HS-5 (cell line): ENCODE data around the gene GALNTL6.
A peak's percentile ranks its signal among the peaks of the same experiment; 100 is the strongest.
"Not testable (repeated sequence)": the region's sequence is repeated elsewhere in the genome, so short reads cannot be mapped to it uniquely, and the experiment has no call there.

ENCODE experiments used
- DNase-seq: peaks from one replicate; pipeline ENCODE4 v3.0.0-alpha.2; 2012; ENCODE audit warnings: low read depth

The GALNTL6 gene

DNA sequence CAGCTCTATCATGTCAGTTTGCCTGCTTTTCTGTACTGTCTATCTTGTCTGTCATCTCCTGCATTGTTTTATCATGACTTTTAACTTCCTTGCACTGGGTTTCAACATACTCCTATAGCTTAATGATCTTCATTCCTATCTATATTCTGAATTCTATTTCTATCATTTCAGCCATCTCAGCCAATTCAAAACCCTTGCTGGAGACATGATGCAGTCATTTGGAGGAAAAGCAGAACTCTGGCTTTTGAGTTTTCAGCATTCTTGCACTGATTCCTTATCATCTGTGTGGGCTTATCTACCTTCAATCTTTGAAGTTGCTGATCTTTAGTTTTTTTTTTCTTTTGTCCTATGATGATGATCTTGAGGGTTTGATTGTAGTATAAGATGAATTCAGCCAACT lies 861.6 kb downstream of the GALNTL6 start:
- DNase-seq = no peak

DNA sequence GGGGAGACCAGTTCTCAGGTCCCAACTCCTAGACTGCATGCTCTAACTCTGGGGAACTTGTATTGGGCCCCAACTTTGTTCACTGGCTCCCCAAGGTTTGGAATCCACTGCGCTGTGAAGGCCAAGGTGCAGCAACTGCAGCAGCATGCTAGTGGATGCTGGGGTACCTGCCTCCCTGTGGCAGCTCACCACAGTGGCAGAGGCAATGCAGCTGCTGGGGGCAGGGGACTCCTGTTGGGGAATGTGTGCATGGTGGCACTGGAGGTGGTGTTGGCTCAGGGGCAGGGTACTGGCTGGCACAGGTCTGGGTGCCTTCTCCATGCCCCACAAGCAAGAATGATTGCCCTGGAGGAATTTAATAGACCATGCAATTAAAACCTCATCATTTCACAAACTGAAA lies 862.0 kb downstream of the GALNTL6 start:
- no peak for DNase-seq

DNA sequence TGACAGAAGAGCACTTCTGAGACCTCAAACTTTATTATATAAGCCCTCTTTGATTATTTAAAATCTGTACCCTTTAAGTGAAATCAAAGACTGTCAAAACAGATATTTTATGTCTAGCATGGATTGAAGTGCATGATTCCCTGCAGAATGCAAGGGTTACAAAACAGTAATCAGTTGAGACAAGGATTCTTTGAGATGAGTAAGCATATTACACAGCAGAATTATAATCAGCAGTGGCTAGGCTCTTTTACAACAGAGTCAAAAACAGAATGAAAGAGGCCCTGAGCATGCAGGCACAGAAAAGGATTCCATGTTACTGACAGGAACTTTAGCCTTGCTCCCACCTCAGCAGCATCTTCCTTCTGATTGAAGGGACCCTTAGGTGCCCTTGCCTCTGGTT lies 867.5 kb downstream of the GALNTL6 start:
- no peak for DNase-seq

DNA sequence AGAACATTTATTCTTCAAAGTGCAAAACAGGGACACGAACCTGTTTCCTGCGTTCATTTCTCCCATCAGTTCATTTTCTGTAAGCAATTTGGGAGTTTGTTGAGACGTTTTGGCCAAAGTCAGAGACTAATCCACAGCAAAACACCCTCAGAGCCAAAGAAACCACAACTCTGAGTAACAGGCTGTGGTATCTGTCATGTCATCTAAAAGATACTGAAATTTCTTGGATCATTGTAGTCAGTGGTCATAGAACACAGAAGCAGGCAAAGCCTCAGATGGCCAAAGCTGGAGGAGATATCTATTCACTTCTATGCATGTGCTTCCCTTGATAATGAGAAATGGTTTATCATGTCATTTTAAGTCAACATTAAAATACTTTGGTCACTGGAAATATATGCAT lies 869.8 kb downstream of the GALNTL6 start:
- peak; percentile 19 for DNase-seq

DNA sequence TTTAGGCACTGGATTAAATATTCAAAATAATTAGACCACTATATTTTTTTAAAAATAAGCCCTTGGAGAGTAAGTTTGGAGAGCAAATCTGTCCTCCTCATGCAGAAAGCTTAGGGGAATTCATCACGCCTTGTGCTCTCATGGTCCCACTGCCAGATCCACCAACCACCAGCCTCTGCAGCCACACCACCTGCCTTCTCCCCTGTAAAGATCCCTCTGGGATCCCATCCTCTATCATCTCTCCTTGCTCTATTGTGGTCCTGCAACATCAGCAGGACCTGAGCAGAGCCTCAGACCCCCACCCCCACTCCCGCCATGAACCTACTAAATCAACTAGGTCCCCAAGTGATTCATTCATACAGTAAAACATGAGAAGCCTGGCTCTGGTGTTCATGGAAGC lies 872.8 kb downstream of the GALNTL6 start:
- DNase-seq = no peak

DNA sequence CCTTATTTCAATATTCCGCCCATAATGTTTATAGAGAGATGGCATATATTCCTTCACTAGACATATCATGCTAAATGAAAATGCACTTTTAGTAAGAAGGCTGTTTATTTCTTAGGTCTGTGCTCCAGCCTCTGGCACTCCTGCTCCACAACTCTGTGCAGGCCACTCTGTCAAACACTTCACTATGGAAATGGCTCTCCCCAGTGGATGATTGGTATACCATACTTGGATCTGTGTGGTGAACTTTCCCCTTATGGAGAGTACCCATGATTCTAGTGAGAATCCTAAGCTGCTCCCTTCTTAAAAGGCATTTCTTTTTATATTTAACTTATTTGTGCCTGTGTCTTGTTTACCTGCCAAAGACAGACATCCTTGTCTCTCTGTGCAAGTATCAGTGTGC lies 875.3 kb downstream of the GALNTL6 start:
- no peak for DNase-seq

DNA sequence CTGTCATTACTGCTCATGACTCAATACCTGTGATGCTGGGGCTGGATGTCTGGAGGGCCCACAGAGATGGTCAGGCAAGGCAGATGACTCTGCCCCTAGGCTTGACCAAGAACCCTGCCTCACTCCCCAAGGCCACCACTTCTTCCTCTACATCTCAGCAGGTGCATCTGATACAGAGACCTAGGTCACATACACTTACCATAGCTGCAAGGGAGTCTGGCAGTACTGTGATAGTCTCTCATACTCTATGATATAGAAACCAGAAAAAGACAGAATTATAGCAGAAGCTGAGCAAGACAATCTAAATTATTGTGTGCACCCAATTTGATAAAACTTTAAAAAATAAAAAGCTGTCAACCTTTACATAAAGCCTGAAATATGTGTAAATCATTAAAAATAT lies 878.3 kb downstream of the GALNTL6 start:
- DNase-seq = no peak

DNA sequence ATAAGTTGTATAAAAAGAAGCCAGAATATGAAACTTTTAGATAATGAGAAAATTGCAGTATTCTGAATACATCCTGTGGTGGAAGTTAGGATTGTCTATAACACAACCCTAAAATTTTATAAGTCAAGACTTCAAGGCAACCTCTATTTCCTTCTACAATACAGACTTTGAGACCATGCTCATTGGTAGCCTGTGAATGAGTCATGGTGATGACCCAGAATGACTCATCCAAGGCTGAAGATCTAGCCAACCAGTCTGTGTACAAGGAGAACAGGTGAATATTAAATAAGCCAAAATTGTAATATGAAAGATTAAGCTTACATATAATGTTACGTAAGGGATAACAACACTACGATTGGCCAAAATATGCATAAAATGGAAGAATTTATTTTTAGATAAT lies 879.5 kb downstream of the GALNTL6 start:
- no peak for DNase-seq

DNA sequence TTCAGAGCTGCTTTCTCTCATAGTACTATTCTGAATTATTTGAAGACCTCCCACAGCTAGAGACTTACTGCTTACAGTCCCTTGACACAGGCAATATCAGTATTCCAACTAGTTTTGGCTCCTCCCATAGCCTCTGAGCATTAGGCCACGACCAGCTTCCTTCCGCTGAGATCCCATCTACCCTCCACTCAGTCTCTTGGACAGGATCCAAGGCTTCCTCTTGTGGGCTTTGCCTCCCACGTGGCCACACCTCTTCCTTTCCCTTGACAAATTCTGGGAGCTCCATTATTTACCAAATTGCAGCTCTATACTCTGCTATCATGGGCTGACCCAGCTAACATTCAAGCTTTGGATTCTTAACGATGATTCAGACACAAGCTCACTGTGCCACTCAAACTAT lies 885.1 kb downstream of the GALNTL6 start:
- DNase-seq = no peak

DNA sequence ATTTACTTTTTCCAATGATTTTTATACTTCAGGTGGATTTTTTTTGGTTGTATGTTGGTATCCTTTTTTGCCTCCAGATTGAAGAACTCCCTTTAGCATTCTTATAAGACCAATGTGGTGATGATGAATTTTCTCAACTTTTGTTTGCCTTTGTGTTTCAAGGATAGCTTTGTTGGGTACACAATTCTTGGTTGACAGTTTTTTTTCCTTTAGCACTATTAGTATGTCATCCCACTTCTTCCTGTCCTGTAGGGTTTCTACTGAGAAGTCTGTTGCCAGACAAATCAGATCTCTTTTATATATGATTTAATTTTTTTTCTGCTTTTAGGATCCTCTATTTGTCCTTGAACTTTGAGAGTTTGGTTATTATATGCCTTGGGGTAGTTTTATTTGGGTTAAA lies 892.4 kb downstream of the GALNTL6 start:
- DNase-seq = no peak

DNA sequence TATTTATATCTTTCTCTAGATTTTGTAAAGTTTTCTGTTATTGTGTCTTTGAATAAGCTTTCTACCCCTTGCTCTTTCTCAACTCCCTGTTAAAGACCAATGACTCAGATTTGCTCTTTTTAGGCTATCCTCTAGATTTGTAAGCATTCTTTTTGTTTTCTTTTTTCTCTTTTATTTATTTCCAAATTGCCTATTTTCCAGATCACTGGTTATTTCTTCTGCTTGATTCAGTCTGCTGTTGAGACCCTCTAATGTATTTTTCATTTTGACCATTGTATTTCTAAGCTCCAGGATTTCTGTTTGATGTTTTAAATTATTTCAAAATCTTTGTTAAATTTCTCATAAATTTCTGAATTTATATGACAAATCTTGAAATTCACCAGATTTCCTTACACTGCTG lies 892.8 kb downstream of the GALNTL6 start:
- no peak for DNase-seq

DNA sequence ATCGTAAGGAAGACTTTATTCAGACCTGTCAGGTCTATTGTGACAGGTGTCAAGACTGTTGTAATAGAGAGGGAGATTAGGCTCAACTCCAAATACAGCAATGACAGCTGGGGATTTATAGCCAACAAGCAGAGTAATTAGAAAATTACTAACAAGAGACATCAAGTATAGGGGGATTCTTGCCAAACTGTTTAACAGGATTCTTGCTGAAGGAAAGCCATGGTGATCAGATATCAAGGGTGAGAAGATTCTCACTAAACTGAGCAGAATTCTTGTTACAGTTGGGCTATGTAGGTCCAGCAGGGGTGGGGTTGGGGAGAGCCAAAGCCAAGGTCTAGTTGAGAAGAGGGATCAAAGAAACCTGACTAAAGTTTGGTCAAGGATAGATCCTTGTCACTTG lies 894.4 kb downstream of the GALNTL6 start:
- no peak for DNase-seq

DNA sequence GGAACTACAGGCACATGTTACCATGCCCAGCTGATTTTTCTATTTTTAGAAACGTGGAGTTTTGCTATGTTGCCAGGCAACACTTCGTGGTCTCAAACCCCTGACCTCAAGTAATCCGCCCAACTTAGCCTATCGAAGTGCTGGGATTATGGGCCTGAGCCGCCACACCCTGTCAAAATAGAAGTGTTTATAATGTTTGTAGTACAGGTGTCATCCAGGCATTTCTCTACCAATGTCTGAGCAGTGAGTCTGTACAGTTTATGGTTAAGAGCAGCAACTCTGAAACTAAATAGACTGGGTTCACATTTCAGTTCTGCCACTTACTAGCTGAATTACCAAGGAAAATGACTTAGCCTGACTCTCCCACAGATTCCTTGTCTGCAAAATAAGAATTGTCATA lies 895.0 kb downstream of the GALNTL6 start:
- no peak for DNase-seq

DNA sequence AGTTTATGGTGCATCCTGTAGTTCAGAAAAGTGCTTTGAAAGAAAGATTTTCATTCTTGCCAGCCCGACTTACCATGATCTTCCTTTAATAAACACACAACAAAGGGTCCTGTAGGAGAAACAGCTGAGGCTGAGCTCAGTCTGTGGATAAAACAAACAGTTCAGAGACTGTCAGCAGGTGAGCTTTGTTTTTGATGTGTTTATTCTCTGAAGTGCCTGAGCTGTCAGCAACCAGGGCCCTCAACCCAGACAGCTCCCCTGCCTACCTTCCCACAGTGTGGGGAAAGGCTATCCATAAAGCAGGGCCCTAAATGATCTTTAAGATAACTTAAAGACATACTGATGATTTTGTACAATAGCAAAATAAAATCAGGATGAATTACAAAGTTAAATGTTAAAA lies 896.2 kb downstream of the GALNTL6 start:
- DNase-seq = no peak

DNA sequence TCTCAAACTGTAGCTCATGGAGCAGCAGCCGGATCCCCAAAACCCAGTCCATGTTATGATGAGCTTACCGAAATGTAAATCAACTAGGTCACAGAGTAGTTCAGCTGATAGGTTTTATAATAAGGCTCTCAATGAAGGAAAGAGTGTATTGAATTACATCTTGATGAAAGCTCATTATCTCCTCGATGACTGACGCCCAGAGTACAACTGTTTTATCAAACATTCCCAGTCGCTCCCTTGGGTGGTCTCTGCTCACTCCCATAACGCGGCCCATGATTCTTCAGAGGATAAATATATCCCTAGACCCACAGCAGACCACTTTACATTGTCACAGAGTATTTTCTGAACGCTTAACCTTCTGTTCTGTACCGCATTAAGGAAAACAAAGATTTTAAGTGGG lies 903.1 kb downstream of the GALNTL6 start:
- DNase-seq = no peak

DNA sequence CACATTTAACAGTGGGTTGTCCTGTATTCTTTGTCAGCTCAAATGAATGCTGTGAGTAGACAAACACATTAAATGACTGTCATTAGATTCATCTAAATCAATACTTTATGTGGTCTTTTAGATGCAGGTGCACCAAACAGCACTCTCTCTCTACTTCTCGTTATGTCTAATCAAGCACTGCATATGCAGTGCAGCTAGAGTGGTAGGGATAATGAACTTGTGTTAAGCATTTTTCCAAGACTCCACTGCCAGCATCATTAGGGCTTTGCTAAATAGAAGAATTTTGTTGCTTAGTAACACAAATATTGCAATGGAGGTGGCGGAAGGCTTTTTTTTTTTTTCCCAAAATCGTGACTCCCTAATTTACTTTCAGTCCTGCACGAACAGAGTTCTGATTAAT lies 908.5 kb downstream of the GALNTL6 start:
- no peak for DNase-seq

DNA sequence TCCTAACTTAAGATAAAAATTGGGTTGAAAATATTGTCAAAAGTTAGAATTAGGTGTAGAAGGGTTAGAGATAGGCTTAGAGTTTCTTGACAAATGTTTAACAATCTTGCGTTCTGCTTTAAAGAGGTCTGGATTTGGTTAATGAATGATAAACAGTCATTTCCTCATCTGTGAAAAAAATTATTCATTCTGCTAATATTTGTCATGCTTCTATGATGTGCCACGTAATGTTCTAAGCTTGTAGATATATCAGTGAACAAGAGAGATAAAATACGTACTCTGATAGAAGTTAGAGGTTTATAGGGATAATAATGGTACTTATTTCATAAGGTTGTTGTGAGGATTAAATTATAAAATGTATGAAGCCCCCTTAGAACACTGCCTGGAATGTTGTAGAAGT lies 912.4 kb downstream of the GALNTL6 start:
- DNase-seq = peak; percentile 11

DNA sequence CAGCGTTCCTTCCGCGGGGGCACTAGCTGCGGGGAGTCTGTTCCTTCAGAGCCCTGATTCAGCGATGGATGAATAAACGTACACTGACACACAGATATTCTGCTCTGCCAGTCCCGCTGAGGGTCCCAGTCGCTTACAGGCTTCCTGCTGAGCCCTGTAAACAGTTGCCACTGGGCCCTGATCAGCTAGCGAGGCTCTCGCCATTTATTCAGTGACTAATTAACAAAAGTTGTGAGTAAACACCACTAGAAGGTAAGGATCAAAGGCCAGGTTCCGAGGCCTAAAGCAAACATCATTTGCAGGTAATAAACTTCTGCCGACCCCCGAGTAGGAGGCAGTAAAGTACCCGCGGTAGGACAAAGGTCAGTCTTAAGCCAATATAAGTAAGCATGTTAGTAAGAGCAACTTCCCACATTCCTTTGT lies 912.8 kb downstream of the GALNTL6 start:
- no peak for DNase-seq

DNA sequence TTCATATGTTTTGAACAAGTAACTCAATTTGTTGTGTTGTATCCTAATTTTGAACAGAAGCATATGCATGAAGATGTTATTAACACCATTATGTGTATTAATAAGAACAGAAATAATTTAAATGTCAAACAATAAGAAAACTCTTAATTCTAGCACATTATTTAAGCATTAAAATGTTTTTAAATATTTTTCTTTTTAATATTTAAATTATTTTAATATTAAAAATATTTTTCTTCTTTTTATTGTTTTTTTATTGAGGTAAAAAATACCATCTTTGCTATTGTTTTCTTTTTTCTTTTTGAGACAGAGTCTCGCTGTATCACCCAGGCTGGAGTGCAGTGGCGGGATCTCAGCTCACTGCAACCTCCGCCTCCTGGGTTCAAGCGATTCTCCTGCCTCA lies 914.4 kb downstream of the GALNTL6 start:
- no peak for DNase-seq

DNA sequence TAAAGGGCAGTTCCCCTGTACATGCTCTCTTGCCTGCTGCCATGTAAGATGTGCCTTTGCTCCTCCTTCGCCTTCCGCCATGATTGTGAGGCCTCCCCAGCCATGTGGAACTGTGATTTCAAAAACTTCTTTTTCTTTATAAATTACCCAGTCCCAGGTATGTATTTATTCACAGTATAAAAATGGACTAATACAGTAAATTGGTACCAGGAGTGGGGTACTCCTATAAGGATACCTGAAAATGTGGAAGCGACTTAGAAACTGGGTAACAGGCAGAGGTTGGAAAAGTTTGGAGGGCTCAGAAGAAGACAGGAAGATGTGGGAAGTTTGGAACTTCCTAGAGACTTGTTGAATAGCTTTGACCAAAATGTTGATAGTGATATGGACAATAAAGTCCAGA lies 920.4 kb downstream of the GALNTL6 start:
- not testable (repeated sequence) for DNase-seq

DNA sequence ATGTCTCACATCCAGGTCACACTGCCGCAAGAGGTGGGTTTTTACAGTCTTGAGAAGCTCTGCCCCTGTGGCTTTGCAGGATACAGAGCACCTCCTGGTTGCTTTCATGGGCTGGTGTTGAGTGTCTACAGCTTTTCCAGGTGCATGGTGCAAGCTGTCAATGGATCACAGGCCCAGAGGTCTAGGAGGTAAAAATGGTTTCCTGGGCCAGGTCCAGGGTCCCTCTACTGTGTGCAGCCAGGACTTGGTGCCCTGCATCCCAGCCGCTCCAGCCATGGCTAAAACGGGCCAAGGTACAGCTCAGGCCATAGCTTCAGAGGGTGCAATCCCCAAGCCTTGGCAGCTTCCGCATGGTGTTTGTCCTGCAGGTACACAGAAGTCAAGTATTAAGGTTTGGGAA lies 921.4 kb downstream of the GALNTL6 start:
- no peak for DNase-seq

DNA sequence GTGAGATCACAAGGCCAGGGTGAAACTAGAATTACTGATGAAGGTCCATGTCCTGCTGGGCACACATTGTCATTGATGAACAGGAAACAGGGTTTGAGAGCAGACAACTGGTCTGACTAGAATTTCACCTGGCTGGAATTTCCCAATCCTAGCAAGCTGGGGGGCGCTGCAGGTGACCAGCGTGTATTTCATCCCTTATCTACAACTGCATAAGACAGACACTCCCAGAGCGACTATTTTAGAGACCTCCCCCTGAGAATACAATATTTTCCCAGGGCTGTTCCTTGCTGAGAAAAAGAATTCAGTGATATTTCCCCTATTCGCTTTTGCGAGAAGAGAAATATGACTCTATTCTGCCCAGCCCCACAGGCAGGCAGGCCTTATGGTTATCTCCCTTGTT lies 922.8 kb downstream of the GALNTL6 start:
- no peak for DNase-seq

DNA sequence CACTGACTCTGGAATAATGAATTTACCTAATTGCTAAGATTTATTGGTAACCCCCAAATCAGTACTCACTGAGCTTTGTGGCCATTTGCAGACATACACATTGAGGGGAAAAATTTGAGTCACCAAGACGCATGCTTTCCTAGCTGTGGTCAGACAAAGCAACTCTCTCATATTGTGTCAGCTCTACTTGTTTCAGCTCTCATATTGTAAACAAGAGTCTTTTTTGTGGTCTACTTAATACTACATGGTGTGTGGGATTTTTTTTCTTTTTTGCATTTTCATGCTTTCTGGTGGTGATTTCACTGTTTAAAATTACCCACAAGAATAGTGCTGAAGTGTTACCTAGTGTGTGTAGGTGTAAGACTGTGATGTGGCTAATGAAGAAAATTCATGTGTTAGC lies 927.2 kb downstream of the GALNTL6 start:
- DNase-seq = no peak

DNA sequence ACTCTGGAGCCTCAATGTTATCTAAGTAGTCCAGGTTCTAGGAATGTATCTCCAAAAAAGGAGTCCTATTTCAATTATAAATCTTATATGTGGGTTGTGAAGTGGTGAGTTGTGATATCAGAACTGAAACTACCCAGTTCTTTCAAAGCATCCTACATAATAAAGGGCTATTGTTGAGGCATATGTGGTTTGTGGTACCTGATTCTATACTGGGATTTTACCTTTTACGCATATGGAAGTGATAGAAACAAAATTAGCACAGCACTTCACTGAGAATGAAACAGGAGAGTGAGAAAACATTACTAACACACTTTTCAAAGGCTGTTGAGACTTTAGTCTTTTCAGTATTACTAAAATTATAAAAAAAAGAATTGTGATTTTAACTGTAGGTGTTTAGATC lies 937.7 kb downstream of the GALNTL6 start:
- no peak for DNase-seq

DNA sequence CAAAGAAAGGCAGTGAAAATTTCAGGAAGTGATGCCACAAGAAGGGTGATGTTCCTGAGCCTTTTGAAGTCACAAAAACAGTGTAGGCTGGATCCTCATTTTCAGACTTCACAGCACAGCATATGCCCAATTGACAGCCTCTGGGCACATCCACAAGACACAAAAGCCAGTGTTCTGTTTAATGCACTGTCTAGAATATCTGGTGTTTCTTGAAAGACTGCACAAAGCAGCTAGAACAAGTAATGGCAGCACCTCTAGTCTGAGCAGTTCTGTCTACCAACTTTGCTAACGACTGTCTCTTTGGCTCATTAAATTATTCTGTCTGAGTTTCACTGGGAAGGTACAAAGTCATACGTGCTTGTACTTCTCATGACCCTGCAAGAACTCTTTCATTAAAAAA lies 938.3 kb downstream of the GALNTL6 start:
- DNase-seq = no peak
